8988T (cell line): Measurements from ENCODE around the gene TBX3.

ENCODE experiments used
- DNase-seq: peaks from one replicate; pipeline ENCODE4 v3.0.0; 2011

The TBX3 gene

GRCh38 chr12:114682106-114682784 is 1.7 kb downstream of the TBX3 start:
- no peak for DNase-seq

GRCh38 chr12:114681116-114681871 is 2.7 kb downstream of the TBX3 start:
- DNase-seq: no peak

- DNase-seq: no peak
These were observed 3.3 kb downstream of the TBX3 start for GRCh38 chr12:114680604-114681069.

GRCh38 chr12:114679942-114680341 is 4.0 kb downstream of the TBX3 start:
- DNase-seq: no peak

- no peak for DNase-seq
These were observed 4.5 kb downstream of the TBX3 start for GRCh38 chr12:114679452-114679875.

GRCh38 chr12:114678718-114679117 is 5.3 kb downstream of the TBX3 start:
- DNase-seq: no peak

GRCh38 chr12:114678028-114678427 is 5.9 kb downstream of the TBX3 start:
- no peak for DNase-seq

GRCh38 chr12:114676142-114676741 is 7.7 kb downstream of the TBX3 start:
- DNase-seq: no peak

GRCh38 chr12:114674251-114675047 is 9.5 kb downstream of the TBX3 start:
- DNase-seq: no peak

- DNase-seq: no peak
These were observed 10.1 kb downstream of the TBX3 start for GRCh38 chr12:114673901-114674250.

GRCh38 chr12:114673169-114673833 is 10.7 kb downstream of the TBX3 start:
- DNase-seq: no peak

GRCh38 chr12:114672817-114673168 is 11.2 kb downstream of the TBX3 start:
- no peak for DNase-seq

- DNase-seq: no peak
These were observed 12.2 kb downstream of the TBX3 start for GRCh38 chr12:114671443-114672411.

GRCh38 chr12:114671066-114671442 is 12.9 kb downstream of the TBX3 start:
- DNase-seq: no peak

GRCh38 chr12:114670291-114670980 is 13.5 kb downstream of the TBX3 start:
- no peak for DNase-seq

- DNase-seq: no peak
These were observed 14.3 kb downstream of the TBX3 start for GRCh38 chr12:114669401-114670290.

GRCh38 chr12:114668886-114669288 is 15.1 kb downstream of the TBX3 start:
- no peak for DNase-seq

- DNase-seq: peak; percentile 93
These were observed 15.7 kb downstream of the TBX3 start for GRCh38 chr12:114668151-114668885.

GRCh38 chr12:114667669-114668150 is 16.3 kb downstream of the TBX3 start:
- DNase-seq: no peak
